ENCODE data around the gene GRK4.

Gene GRK4

GRCh38 chr4:3017504-3017903 is 54.1 kb downstream of the GRK4 start:
- FAIRE-seq = no peak
- TF ChIP-seq POLR2A (IDR thresholded peaks at IDR 0.05; ENCODE audit: low read depth, low read length) = no peak
- no peak for DNase-seq (ENCODE audit: insufficient read length, low spot score)

- DNase-seq (ENCODE audit: insufficient read length, low spot score) (no peak), FAIRE-seq (no peak)
- no peak for TF ChIP-seq POLR2A (IDR thresholded peaks at IDR 0.05; ENCODE audit: low read depth, low read length)
Observed at GRCh38 chr4:3019145-3019846, 55.9 kb downstream of the GRK4 start.

GRCh38 chr4:3021127-3021526 is 57.8 kb downstream of the GRK4 start:
- DNase-seq (ENCODE audit: insufficient read length, low spot score) (no peak), FAIRE-seq (no peak)
- TF ChIP-seq POLR2A (IDR thresholded peaks at IDR 0.05; ENCODE audit: low read depth, low read length) = no peak

- FAIRE-seq = no peak
Observed at GRCh38 chr4:3021627-3022026, 58.3 kb downstream of the GRK4 start.

GRCh38 chr4:3022112-3022511 is 58.7 kb downstream of the GRK4 start:
- DNase-seq (ENCODE audit: insufficient read length, low spot score) (no peak), FAIRE-seq (no peak)
- TF ChIP-seq POLR2A (IDR thresholded peaks at IDR 0.05; ENCODE audit: low read depth, low read length) = no peak

More at GRCh38 chr4:3021627-3022026, 58.3 kb downstream of the GRK4 start:
- DNase-seq (ENCODE audit: insufficient read length, low spot score) = no peak
- TF ChIP-seq POLR2A (IDR thresholded peaks at IDR 0.05; ENCODE audit: low read depth, low read length) = no peak

- no peak for TF ChIP-seq POLR2A (IDR thresholded peaks at IDR 0.05; ENCODE audit: low read depth, low read length)
- no peak for FAIRE-seq
- DNase-seq (ENCODE audit: insufficient read length, low spot score) = no peak
Observed at GRCh38 chr4:3022651-3023050, 59.3 kb downstream of the GRK4 start.

- no peak for TF ChIP-seq POLR2A (IDR thresholded peaks at IDR 0.05; ENCODE audit: low read depth, low read length)
- FAIRE-seq = no peak
- DNase-seq (ENCODE audit: insufficient read length, low spot score) = no peak
Observed at GRCh38 chr4:3025881-3026280, 62.5 kb downstream of the GRK4 start.

GRCh38 chr4:3026540-3026939 is 63.2 kb downstream of the GRK4 start:
- FAIRE-seq (no peak), DNase-seq (ENCODE audit: insufficient read length, low spot score) (no peak)
- no peak for TF ChIP-seq POLR2A (IDR thresholded peaks at IDR 0.05; ENCODE audit: low read depth, low read length)

GRCh38 chr4:3029464-3029863 is 66.1 kb downstream of the GRK4 start:
- TF ChIP-seq POLR2A (IDR thresholded peaks at IDR 0.05; ENCODE audit: low read depth, low read length) = no peak
- FAIRE-seq (no peak), DNase-seq (ENCODE audit: insufficient read length, low spot score) (no peak)

- DNase-seq (ENCODE audit: insufficient read length, low spot score) (no peak), FAIRE-seq (no peak)
- TF ChIP-seq POLR2A (IDR thresholded peaks at IDR 0.05; ENCODE audit: low read depth, low read length) = no peak
Observed at GRCh38 chr4:3030566-3031356, 67.4 kb downstream of the GRK4 start.

- TF ChIP-seq POLR2A (IDR thresholded peaks at IDR 0.05; ENCODE audit: low read depth, low read length) = no peak
- DNase-seq (ENCODE audit: insufficient read length, low spot score) = no peak
- FAIRE-seq = no peak
Observed at GRCh38 chr4:3031357-3032082, 68.1 kb downstream of the GRK4 start.

- no peak for TF ChIP-seq POLR2A (IDR thresholded peaks at IDR 0.05; ENCODE audit: low read depth, low read length)
- no peak for FAIRE-seq
- no peak for DNase-seq (ENCODE audit: insufficient read length, low spot score)
Observed at GRCh38 chr4:3034231-3034630, 70.9 kb downstream of the GRK4 start.

GRCh38 chr4:3035249-3035648 is 71.9 kb downstream of the GRK4 start:
- TF ChIP-seq POLR2A (IDR thresholded peaks at IDR 0.05; ENCODE audit: low read depth, low read length) = no peak
- no peak for DNase-seq (ENCODE audit: insufficient read length, low spot score)
- no peak for FAIRE-seq

- no peak for FAIRE-seq
- no peak for TF ChIP-seq POLR2A (IDR thresholded peaks at IDR 0.05; ENCODE audit: low read depth, low read length)
- no peak for DNase-seq (ENCODE audit: insufficient read length, low spot score)
Observed at GRCh38 chr4:3035674-3036073, 72.3 kb downstream of the GRK4 start.
